HG03457 (cell line): ENCODE measurements around the gene PPP1R9A.

Experiments
- ATAC-seq: cut with Tn5 transposase; IDR thresholded peaks from one replicate; pipeline ENCODE4 v1.9.1; 2021; ENCODE audit warnings: moderate number of reproducible peaks; ENCODE audit not compliant: unreplicated experiment

PPP1R9A gene

GRCh38 chr7:94907026-94907810 lies at the start of gene PPP1R9A:
Gene PPP1R9A (plus strand): TSS chr7:94907594. CDS start chr7:94910114, 2,520 bp downstream.
- no peak for ATAC-seq

GRCh38 chr7:94871132-94871531 lies 36.3 kb upstream of the PPP1R9A start:
- ATAC-seq: no peak

GRCh38 chr7:94873239-94873638 lies 34.2 kb upstream of the PPP1R9A start:
- ATAC-seq: no peak

GRCh38 chr7:94874036-94874785 lies 33.2 kb upstream of the PPP1R9A start:
- no peak for ATAC-seq

GRCh38 chr7:94875201-94875600 lies 32.2 kb upstream of the PPP1R9A start:
- no peak for ATAC-seq

- ATAC-seq: no peak
These were observed 29.4 kb upstream of the PPP1R9A start for GRCh38 chr7:94877731-94878670.

- no peak for ATAC-seq
These were observed 24.5 kb upstream of the PPP1R9A start for GRCh38 chr7:94882891-94883290.

GRCh38 chr7:94883616-94884015 lies 23.8 kb upstream of the PPP1R9A start:
- ATAC-seq: no peak

- no peak for ATAC-seq
These were observed 18.8 kb upstream of the PPP1R9A start for GRCh38 chr7:94888551-94888950.

- ATAC-seq: no peak
These were observed 18.3 kb upstream of the PPP1R9A start for GRCh38 chr7:94888995-94889523.

GRCh38 chr7:94890216-94890615 lies 17.2 kb upstream of the PPP1R9A start:
- no peak for ATAC-seq

- no peak for ATAC-seq
These were observed 13.7 kb upstream of the PPP1R9A start for GRCh38 chr7:94893661-94894060.

GRCh38 chr7:94897541-94897940 lies 9.9 kb upstream of the PPP1R9A start:
- no peak for ATAC-seq

- no peak for ATAC-seq
These were observed 9.1 kb upstream of the PPP1R9A start for GRCh38 chr7:94898340-94898739.

GRCh38 chr7:94901981-94902380 lies 5.4 kb upstream of the PPP1R9A start:
- no peak for ATAC-seq

- ATAC-seq: no peak
These were observed 3.4 kb upstream of the PPP1R9A start for GRCh38 chr7:94903971-94904370.

- ATAC-seq: no peak
These were observed 2.4 kb upstream of the PPP1R9A start for GRCh38 chr7:94904982-94905381.

- ATAC-seq: no peak
These were observed 1.1 kb upstream of the PPP1R9A start for GRCh38 chr7:94906065-94906851.

- ATAC-seq: no peak
These were observed 473 bp downstream of the PPP1R9A start for GRCh38 chr7:94907811-94908322.
